Muscle layer of duodenum (tissue), 2 donors: Measurements from ENCODE around the gene SLC1A4.
"Not testable (repeated sequence)": the region's sequence is repeated elsewhere in the genome, so short reads cannot be mapped to it uniquely, and the experiment has no call there.

Source experiments
- H3K27ac ChIP-seq: one replicate; pipeline ENCODE4 v1.7.0; 2013; ENCODE audit warnings: mild to moderate bottlenecking, low read length
- H3K27me3 ChIP-seq: one replicate; pipeline ENCODE4 v1.7.0; 2013; ENCODE audit warnings: low read depth, mild to moderate bottlenecking, control low read depth, low read length
- H3K36me3 ChIP-seq, 2 donors: one replicate each; pipeline ENCODE4 v1.7.0; 2013; ENCODE audit warnings: low read length in 2 of 2, control low read depth in 1 of 2, mild to moderate bottlenecking in 1 of 2; ENCODE audit not compliant: insufficient read depth in 2 of 2, control insufficient read depth in 1 of 2
- H3K4me1 ChIP-seq, 2 donors: one replicate each; pipeline ENCODE4 v1.7.0; 2013; ENCODE audit warnings: low read length in 2 of 2, mild to moderate bottlenecking in 2 of 2, control low read depth in 1 of 2, moderate library complexity in 1 of 2; ENCODE audit not compliant: insufficient read depth in 2 of 2, control insufficient read depth in 1 of 2
- H3K4me3 ChIP-seq, 2 donors: one replicate each; pipeline ENCODE4 v1.7.0; 2013; ENCODE audit warnings: low read length in 2 of 2, low read depth in 1 of 2, mild to moderate bottlenecking in 1 of 2
- H3K9me3 ChIP-seq, 2 donors: one replicate each; pipeline ENCODE4 v1.7.0; 2013; ENCODE audit warnings: low read length in 2 of 2, control low read depth in 1 of 2, mild to moderate bottlenecking in 1 of 2; ENCODE audit not compliant: control insufficient read depth in 1 of 2
- donor health status: healthy.

SLC1A4 gene

GRCh38 chr2:64951306-64951953 is 37.8 kb upstream of the SLC1A4 start:
- no peaks in the 10 kb centered on the region for H3K27me3 ChIP-seq
- no peaks in the 10 kb centered on the region for H3K36me3 ChIP-seq
- no peak overlapping the region for H3K27ac ChIP-seq
- peaks cover 0 to 4% of the 10 kb centered on the region in 2 donors for H3K9me3 ChIP-seq
- H3K4me3 ChIP-seq: no peak overlapping the region
- peaks cover 0 to 7% of the 10 kb centered on the region in 2 donors for H3K4me1 ChIP-seq

GRCh38 chr2:64952096-64952495 is 37.1 kb upstream of the SLC1A4 start:
- peaks cover 0 to 7% of the 10 kb centered on the region in 2 donors for H3K4me1 ChIP-seq
- H3K27ac ChIP-seq: no peak overlapping the region
- peaks cover 0 to 4% of the 10 kb centered on the region in 2 donors for H3K9me3 ChIP-seq
- no peak overlapping the region for H3K4me3 ChIP-seq
- no peaks in the 10 kb centered on the region for H3K27me3 ChIP-seq
- no peaks in the 10 kb centered on the region for H3K36me3 ChIP-seq

GRCh38 chr2:64952511-64953482 is 36.4 kb upstream of the SLC1A4 start:
- H3K4me1 ChIP-seq: peaks cover 0 to 4% of the 10 kb centered on the region in 2 donors
- no peak overlapping the region for H3K4me3 ChIP-seq
- no peaks in the 10 kb centered on the region for H3K27me3 ChIP-seq
- H3K36me3 ChIP-seq: no peaks in the 10 kb centered on the region
- H3K27ac ChIP-seq: no peak overlapping the region
- H3K9me3 ChIP-seq: peaks cover 0 to 4% of the 10 kb centered on the region in 2 donors

- no peak overlapping the region for H3K4me3 ChIP-seq
- no peaks in the 10 kb centered on the region for H3K27me3 ChIP-seq
- no peaks in the 10 kb centered on the region for H3K4me1 ChIP-seq
- no peaks in the 10 kb centered on the region for H3K36me3 ChIP-seq
- H3K9me3 ChIP-seq: peaks cover 0 to 4% of the 10 kb centered on the region in 2 donors
- H3K27ac ChIP-seq: no peak overlapping the region
These were observed 33.7 kb upstream of the SLC1A4 start for GRCh38 chr2:64955467-64955866.

- peaks cover 0 to 4% of the 10 kb centered on the region in 2 donors for H3K9me3 ChIP-seq
- H3K4me3 ChIP-seq: no peak overlapping the region
- no peaks in the 10 kb centered on the region for H3K36me3 ChIP-seq
- H3K4me1 ChIP-seq: no peaks in the 10 kb centered on the region
- H3K27me3 ChIP-seq: no peaks in the 10 kb centered on the region
- H3K27ac ChIP-seq: no peak overlapping the region
These were observed 31.9 kb upstream of the SLC1A4 start for GRCh38 chr2:64957109-64957903.

GRCh38 chr2:64958556-64958955 is 30.6 kb upstream of the SLC1A4 start:
- no peaks in the 10 kb centered on the region for H3K4me1 ChIP-seq
- no peaks in the 10 kb centered on the region for H3K36me3 ChIP-seq
- no peak overlapping the region for H3K27ac ChIP-seq
- H3K9me3 ChIP-seq: peaks cover 0 to 4% of the 10 kb centered on the region in 2 donors
- no peak overlapping the region for H3K4me3 ChIP-seq
- no peaks in the 10 kb centered on the region for H3K27me3 ChIP-seq

- H3K4me3 ChIP-seq: no peak overlapping the region
- no peaks in the 10 kb centered on the region for H3K27me3 ChIP-seq
- no peak overlapping the region for H3K27ac ChIP-seq
- no peaks in the 10 kb centered on the region for H3K9me3 ChIP-seq
- H3K4me1 ChIP-seq: no peaks in the 10 kb centered on the region
- H3K36me3 ChIP-seq: no peaks in the 10 kb centered on the region
These were observed 28.4 kb upstream of the SLC1A4 start for GRCh38 chr2:64960819-64961218.

- not testable (repeated sequence) for H3K36me3 ChIP-seq, H3K4me3 ChIP-seq, H3K27me3 ChIP-seq, H3K9me3 ChIP-seq, H3K27ac ChIP-seq, H3K4me1 ChIP-seq
These were observed 26.1 kb upstream of the SLC1A4 start for GRCh38 chr2:64963138-64963537.

- Histone ChIP-seq H3K36me3 (no peaks in the 10 kb centered on the region), H3K27ac (no peak overlapping the region), H3K27me3 (no peaks in the 10 kb centered on the region), H3K4me1 (no peaks in the 10 kb centered on the region), H3K4me3 (no peak overlapping the region), H3K9me3 (no peaks in the 10 kb centered on the region)
These were observed 25.5 kb upstream of the SLC1A4 start for GRCh38 chr2:64963719-64964118.

- Histone ChIP-seq H3K27ac (no peak overlapping the region), H3K36me3 (no peaks in the 10 kb centered on the region), H3K4me1 (no peaks in the 10 kb centered on the region), H3K4me3 (no peak overlapping the region), H3K9me3 (no peaks in the 10 kb centered on the region), H3K27me3 (no peaks in the 10 kb centered on the region)
These were observed 23.2 kb upstream of the SLC1A4 start for GRCh38 chr2:64966017-64966416.

GRCh38 chr2:64966839-64967238 is 22.4 kb upstream of the SLC1A4 start:
- H3K27me3 ChIP-seq: no peaks in the 10 kb centered on the region
- H3K4me3 ChIP-seq: no peak overlapping the region
- no peaks in the 10 kb centered on the region for H3K9me3 ChIP-seq

More at GRCh38 chr2:64966839-64967238, 22.4 kb upstream of the SLC1A4 start:
- Histone ChIP-seq H3K27ac (no peak overlapping the region), H3K4me1 (no peaks in the 10 kb centered on the region), H3K36me3 (no peaks in the 10 kb centered on the region)
